GM19324 (cell line): ENCODE results near the gene FBXO28.
"Not testable (repeated sequence)": the region's sequence is repeated elsewhere in the genome, so short reads cannot be mapped to it uniquely, and the experiment has no call there.

Experiments used
- ATAC-seq: cut with Tn5 transposase; IDR thresholded peaks from one replicate; pipeline ENCODE4 v1.9.1; 2021; ENCODE audit warnings: mild to moderate bottlenecking, moderate library complexity; ENCODE audit not compliant: unreplicated experiment, low FRiP score

The FBXO28 gene

GRCh38 chr1:224113918-224114786 lies at the start of gene FBXO28:
TSS of gene FBXO28 (plus strand) at chr1:224114111. CDS start at chr1:224114130, 19 bp downstream.
- peak; percentile 95 for ATAC-seq

- ATAC-seq, result no peak
These were observed 49.8 kb upstream of the FBXO28 start for GRCh38 chr1:224064150-224064549.

- no peak for ATAC-seq
These were observed 48.5 kb upstream of the FBXO28 start for GRCh38 chr1:224065455-224065854.

- no peak for ATAC-seq
These were observed 46.7 kb upstream of the FBXO28 start for GRCh38 chr1:224067207-224067606.

- ATAC-seq, result no peak
These were observed 46.1 kb upstream of the FBXO28 start for GRCh38 chr1:224067621-224068457.

GRCh38 chr1:224068458-224069072 lies 45.3 kb upstream of the FBXO28 start:
- ATAC-seq, result no peak

GRCh38 chr1:224069138-224069537 lies 44.8 kb upstream of the FBXO28 start:
- no peak for ATAC-seq

GRCh38 chr1:224070521-224070920 lies 43.4 kb upstream of the FBXO28 start:
- no peak for ATAC-seq

GRCh38 chr1:224076407-224076806 lies 37.5 kb upstream of the FBXO28 start:
- ATAC-seq, result no peak

- not testable (repeated sequence) for ATAC-seq
These were observed 34.3 kb upstream of the FBXO28 start for GRCh38 chr1:224079644-224080043.

- no peak for ATAC-seq
These were observed 33.7 kb upstream of the FBXO28 start for GRCh38 chr1:224080115-224080774.

GRCh38 chr1:224081604-224082003 lies 32.3 kb upstream of the FBXO28 start:
- no peak for ATAC-seq

- ATAC-seq, result no peak
These were observed 31.8 kb upstream of the FBXO28 start for GRCh38 chr1:224082146-224082545.

- no peak for ATAC-seq
These were observed 29.0 kb upstream of the FBXO28 start for GRCh38 chr1:224084867-224085266.

- no peak for ATAC-seq
These were observed 28.3 kb upstream of the FBXO28 start for GRCh38 chr1:224085421-224086108.

- no peak for ATAC-seq
These were observed 26.6 kb upstream of the FBXO28 start for GRCh38 chr1:224087286-224087794.

GRCh38 chr1:224089583-224089982 lies 24.3 kb upstream of the FBXO28 start:
- no peak for ATAC-seq

GRCh38 chr1:224090116-224090515 lies 23.8 kb upstream of the FBXO28 start:
- no peak for ATAC-seq

GRCh38 chr1:224092111-224092510 lies 21.8 kb upstream of the FBXO28 start:
- ATAC-seq, result no peak

GRCh38 chr1:224092601-224093000 lies 21.3 kb upstream of the FBXO28 start:
- ATAC-seq, result no peak
